ENCODE data around the gene AEN.

The AEN gene

GRCh38 chr15:88619796-88620195 is 1.3 kb upstream of the AEN start:
- no peak overlapping the region for H3K4me3 ChIP-seq (replicated peaks; ENCODE audit: low read depth, low read length)
- TF ChIP-seq, protein P1, sequence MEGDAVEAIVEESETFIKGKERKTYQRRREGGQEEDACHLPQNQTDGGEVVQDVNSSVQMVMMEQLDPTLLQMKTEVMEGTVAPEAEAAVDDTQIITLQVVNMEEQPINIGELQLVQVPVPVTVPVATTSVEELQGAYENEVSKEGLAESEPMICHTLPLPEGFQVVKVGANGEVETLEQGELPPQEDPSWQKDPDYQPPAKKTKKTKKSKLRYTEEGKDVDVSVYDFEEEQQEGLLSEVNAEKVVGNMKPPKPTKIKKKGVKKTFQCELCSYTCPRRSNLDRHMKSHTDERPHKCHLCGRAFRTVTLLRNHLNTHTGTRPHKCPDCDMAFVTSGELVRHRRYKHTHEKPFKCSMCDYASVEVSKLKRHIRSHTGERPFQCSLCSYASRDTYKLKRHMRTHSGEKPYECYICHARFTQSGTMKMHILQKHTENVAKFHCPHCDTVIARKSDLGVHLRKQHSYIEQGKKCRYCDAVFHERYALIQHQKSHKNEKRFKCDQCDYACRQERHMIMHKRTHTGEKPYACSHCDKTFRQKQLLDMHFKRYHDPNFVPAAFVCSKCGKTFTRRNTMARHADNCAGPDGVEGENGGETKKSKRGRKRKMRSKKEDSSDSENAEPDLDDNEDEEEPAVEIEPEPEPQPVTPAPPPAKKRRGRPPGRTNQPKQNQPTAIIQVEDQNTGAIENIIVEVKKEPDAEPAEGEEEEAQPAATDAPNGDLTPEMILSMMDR (IDR thresholded peaks at IDR 0.05; ENCODE audit: low read length, missing control alignments): no peak
- DNase-seq (ENCODE audit: low read depth): no peak

GRCh38 chr15:88621789-88622604 is 857 bp downstream of the AEN start:
- peak overlapping the region; percentile 95 for H3K4me3 ChIP-seq (replicated peaks; ENCODE audit: low read depth, low read length)
- peak; percentile 51 for DNase-seq (ENCODE audit: low read depth)
- TF ChIP-seq, protein P1 (IDR thresholded peaks at IDR 0.05; ENCODE audit: low read length, missing control alignments): no peak

DNA sequence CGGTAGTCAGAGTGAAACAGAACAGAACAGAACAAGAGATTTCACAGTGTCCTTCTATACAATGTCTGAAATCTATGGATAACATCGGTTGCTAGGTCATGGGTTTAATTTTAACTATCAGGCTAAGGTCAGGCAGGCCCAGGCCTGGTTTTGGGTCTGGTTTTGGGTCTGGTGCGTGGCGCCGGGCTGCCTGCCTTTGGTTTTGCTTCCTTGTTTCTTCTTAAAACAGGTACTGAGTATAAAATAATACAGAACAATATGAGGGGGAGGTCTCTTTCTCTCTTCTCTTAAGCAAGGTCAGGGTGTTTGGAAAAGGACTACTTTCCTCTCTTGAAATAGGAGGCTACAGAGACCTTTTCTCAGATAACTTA is 1.4 kb downstream of the AEN start:
- H3K4me3 ChIP-seq (replicated peaks; ENCODE audit: low read depth, low read length): peak overlapping the region; percentile 95
- DNase-seq (ENCODE audit: low read depth): no peak

DNA sequence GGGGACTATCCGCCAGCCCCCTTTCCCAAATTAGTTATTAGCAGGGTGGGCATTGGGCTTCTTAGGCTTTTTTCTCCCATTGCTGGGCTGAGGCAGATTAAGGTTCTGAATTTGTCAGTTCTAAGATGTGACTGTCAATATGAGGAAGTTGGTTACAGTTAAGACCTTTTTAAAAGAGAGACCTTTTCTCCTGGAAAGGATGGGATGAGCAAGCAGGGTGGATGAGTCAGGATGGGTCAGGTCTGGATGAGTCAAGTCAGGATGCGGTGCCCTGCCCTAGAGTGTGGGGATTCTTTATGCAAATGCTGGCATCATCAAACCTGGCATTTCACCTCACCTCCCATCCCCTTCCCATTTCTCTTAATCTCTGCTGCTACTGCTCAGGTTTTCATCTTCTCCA is 1.9 kb downstream of the AEN start:
- peak overlapping the region; percentile 95 for H3K4me3 ChIP-seq (replicated peaks; ENCODE audit: low read depth, low read length)
- DNase-seq (ENCODE audit: low read depth): peak; percentile 63
- TF ChIP-seq, protein P1 (IDR thresholded peaks at IDR 0.05; ENCODE audit: low read length, missing control alignments): no peak

More for the DNA sequence above, 1.4 kb downstream of the AEN start:
- TF ChIP-seq, protein P1 (IDR thresholded peaks at IDR 0.05; ENCODE audit: low read length, missing control alignments): no peak

DNA sequence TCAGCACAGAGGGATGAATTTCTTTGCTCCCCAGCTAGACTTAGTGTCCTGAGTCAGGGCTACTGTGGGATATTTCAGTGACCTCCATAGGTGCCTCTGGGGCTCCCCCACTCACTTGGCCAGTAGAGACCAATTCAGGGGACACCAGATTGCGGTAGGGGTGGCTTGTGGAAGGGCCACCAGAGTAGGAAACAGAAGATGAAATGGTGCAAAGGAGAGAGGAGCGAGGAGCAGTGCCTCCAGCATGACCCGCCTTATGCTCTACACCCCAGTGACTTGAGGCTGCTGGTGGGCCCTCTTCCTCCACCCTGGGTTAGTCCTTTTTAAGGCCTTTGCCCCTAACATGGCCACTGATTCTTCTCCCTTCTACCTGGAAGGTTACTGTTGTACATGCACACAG is 2.5 kb downstream of the AEN start:
- H3K4me3 ChIP-seq (replicated peaks; ENCODE audit: low read depth, low read length): no peak overlapping the region
- no peak for DNase-seq (ENCODE audit: low read depth)
- TF ChIP-seq, protein P1 (IDR thresholded peaks at IDR 0.05; ENCODE audit: low read length, missing control alignments): no peak

GRCh38 chr15:88624156-88624970 is 3.2 kb downstream of the AEN start:
- DNase-seq (ENCODE audit: low read depth): peak; percentile 72
- H3K4me3 ChIP-seq (replicated peaks; ENCODE audit: low read depth, low read length): no peak overlapping the region
- TF ChIP-seq, protein P1 (IDR thresholded peaks at IDR 0.05; ENCODE audit: low read length, missing control alignments): peak; percentile 52
